ENCODE measurements around the gene ADAMTS19.

Gene ADAMTS19

GRCh38 chr5:129687941-129688340 is 227.8 kb downstream of the ADAMTS19 start:
- TF ChIP-seq CTCF (IDR thresholded peaks at IDR 0.05; ENCODE audit: low read depth, low read length): no peak

GRCh38 chr5:129689045-129689444 is 228.9 kb downstream of the ADAMTS19 start:
- Histone ChIP-seq H3K9me3 (ENCODE audit: severe bottlenecking) (no peaks in the 10 kb centered on the region), H3K27ac (no peak overlapping the region), H3K27me3 (ENCODE audit: insufficient read depth, low read depth, severe bottlenecking) (no peaks in the 10 kb centered on the region), H3K36me3 (no peaks in the 10 kb centered on the region), H3K4me3 (ENCODE audit: low read depth, low read length) (no peak overlapping the region)
- no peak for DNase-seq
- TF ChIP-seq CTCF (IDR thresholded peaks at IDR 0.05; ENCODE audit: low read depth, low read length): no peak

More at GRCh38 chr5:129687941-129688340, 227.8 kb downstream of the ADAMTS19 start:
- DNase-seq: no peak
- Histone ChIP-seq H3K9me3 (ENCODE audit: severe bottlenecking) (no peaks in the 10 kb centered on the region), H3K36me3 (no peaks in the 10 kb centered on the region), H3K27me3 (ENCODE audit: insufficient read depth, low read depth, severe bottlenecking) (no peaks in the 10 kb centered on the region), H3K4me3 (ENCODE audit: low read depth, low read length) (no peak overlapping the region), H3K27ac (no peak overlapping the region)

GRCh38 chr5:129691220-129691619 is 231.1 kb downstream of the ADAMTS19 start:
- no peaks in the 10 kb centered on the region for H3K27me3 ChIP-seq (ENCODE audit: insufficient read depth, low read depth, severe bottlenecking)
- no peak overlapping the region for H3K27ac ChIP-seq
- H3K9me3 ChIP-seq (ENCODE audit: severe bottlenecking): no peaks in the 10 kb centered on the region
- no peak for DNase-seq
- no peaks in the 10 kb centered on the region for H3K36me3 ChIP-seq
- no peak for TF ChIP-seq CTCF (IDR thresholded peaks at IDR 0.05; ENCODE audit: low read depth, low read length)
- H3K4me3 ChIP-seq (ENCODE audit: low read depth, low read length): no peak overlapping the region

- no peak overlapping the region for H3K27ac ChIP-seq
- H3K9me3 ChIP-seq (ENCODE audit: severe bottlenecking): no peaks in the 10 kb centered on the region
- H3K4me3 ChIP-seq (ENCODE audit: low read depth, low read length): no peak overlapping the region
- no peak for TF ChIP-seq CTCF (IDR thresholded peaks at IDR 0.05; ENCODE audit: low read depth, low read length)
- no peak for DNase-seq
- H3K36me3 ChIP-seq: no peaks in the 10 kb centered on the region
- no peaks in the 10 kb centered on the region for H3K27me3 ChIP-seq (ENCODE audit: insufficient read depth, low read depth, severe bottlenecking)
These were observed 236.5 kb downstream of the ADAMTS19 start for GRCh38 chr5:129696636-129697035.

GRCh38 chr5:129698661-129699060 is 238.6 kb downstream of the ADAMTS19 start:
- no peaks in the 10 kb centered on the region for H3K27me3 ChIP-seq (ENCODE audit: insufficient read depth, low read depth, severe bottlenecking)
- no peak overlapping the region for H3K4me3 ChIP-seq (ENCODE audit: low read depth, low read length)
- no peak for TF ChIP-seq CTCF (IDR thresholded peaks at IDR 0.05; ENCODE audit: low read depth, low read length)
- DNase-seq: no peak
- H3K9me3 ChIP-seq (ENCODE audit: severe bottlenecking): no peaks in the 10 kb centered on the region
- no peak overlapping the region for H3K27ac ChIP-seq
- no peaks in the 10 kb centered on the region for H3K36me3 ChIP-seq

- Histone ChIP-seq H3K27me3 (ENCODE audit: insufficient read depth, low read depth, severe bottlenecking) (no peaks in the 10 kb centered on the region), H3K9me3 (ENCODE audit: severe bottlenecking) (no peaks in the 10 kb centered on the region), H3K27ac (no peak overlapping the region), H3K36me3 (no peaks in the 10 kb centered on the region), H3K4me3 (ENCODE audit: low read depth, low read length) (no peak overlapping the region)
- no peak for TF ChIP-seq CTCF (IDR thresholded peaks at IDR 0.05; ENCODE audit: low read depth, low read length)
- DNase-seq: no peak
These were observed 256.1 kb downstream of the ADAMTS19 start for GRCh38 chr5:129716235-129716634.

Measured in WERI-Rb-1 (cell line).